ENCODE results near the gene CALHM1. TPM values are rescaled to one million over a fixed set of nuclear protein-coding genes. Genes with fewer than 3 reads are reported as not detected.
"Not testable (repeated sequence)": the region's sequence is repeated elsewhere in the genome, so short reads cannot be mapped to it uniquely, and the experiment has no call there.

Gene CALHM1
- total RNA-seq, 4 donors from 2014 or later = 0.85 TPM; not detected in 3

GRCh38 chr10:103491729-103492364 is 33.1 kb upstream of the CALHM1 start:
- TF ChIP-seq POLR2A (IDR thresholded peaks at IDR 0.05) (no peak), CTCF (IDR thresholded peaks at IDR 0.05) (no peak)
- Histone ChIP-seq H3K4me1 (peaks cover 0 to 10% (median 4%) of the 10 kb centered on the region in 4 donors), H3K36me3 (no peaks in the 10 kb centered on the region), H3K4me3 (no peak overlapping the region), H3K27ac (no peak overlapping the region), H3K9me3 (no peaks in the 10 kb centered on the region), H3K27me3 (peaks cover 0 to 17% of the 10 kb centered on the region in 2 donors)
- DNase-seq = no peak

GRCh38 chr10:103490986-103491314 is 32.2 kb upstream of the CALHM1 start:
- Histone ChIP-seq H3K27ac (no peak overlapping the region), H3K27me3 (peaks cover 0 to 17% of the 10 kb centered on the region in 2 donors), H3K9me3 (no peaks in the 10 kb centered on the region), H3K36me3 (no peaks in the 10 kb centered on the region), H3K4me1 (peaks cover 0 to 10% (median 4%) of the 10 kb centered on the region in 4 donors), H3K4me3 (no peak overlapping the region)
- TF ChIP-seq CTCF (IDR thresholded peaks at IDR 0.05) (no peak), POLR2A (IDR thresholded peaks at IDR 0.05) (no peak)
- DNase-seq = no peak

- no peak for DNase-seq
- no peaks in the 10 kb centered on the region for H3K4me1 ChIP-seq
- H3K27ac ChIP-seq = no peak overlapping the region
- no peak overlapping the region for H3K4me3 ChIP-seq
- TF ChIP-seq POLR2A (IDR thresholded peaks at IDR 0.05) = no peak
- TF ChIP-seq CTCF (IDR thresholded peaks at IDR 0.05) = no peak
- H3K9me3 ChIP-seq = no peaks in the 10 kb centered on the region
- no peaks in the 10 kb centered on the region for H3K27me3 ChIP-seq
- no peaks in the 10 kb centered on the region for H3K36me3 ChIP-seq
These were observed 28.7 kb upstream of the CALHM1 start for GRCh38 chr10:103487410-103487708.

GRCh38 chr10:103486635-103487409 is 28.1 kb upstream of the CALHM1 start:
- H3K36me3 ChIP-seq, DNase-seq, H3K27ac ChIP-seq, H3K27me3 ChIP-seq, H3K9me3 ChIP-seq, H3K4me3 ChIP-seq, H3K4me1 ChIP-seq: not testable (repeated sequence)

GRCh38 chr10:103481974-103482531 is 23.4 kb upstream of the CALHM1 start:
- H3K27ac ChIP-seq = no peak overlapping the region
- H3K4me3 ChIP-seq = no peak overlapping the region
- peak in 1 of 3 donors; percentile 38 for DNase-seq
- H3K9me3 ChIP-seq = no peaks in the 10 kb centered on the region
- H3K36me3 ChIP-seq = no peaks in the 10 kb centered on the region
- no peaks in the 10 kb centered on the region for H3K27me3 ChIP-seq
- no peaks in the 10 kb centered on the region for H3K4me1 ChIP-seq
- peak; percentile 50 to 81 (median 65) for TF ChIP-seq CTCF (IDR thresholded peaks at IDR 0.05)
- TF ChIP-seq POLR2A (IDR thresholded peaks at IDR 0.05) = no peak

GRCh38 chr10:103480521-103480920 is 21.8 kb upstream of the CALHM1 start:
- no peak for TF ChIP-seq CTCF (IDR thresholded peaks at IDR 0.05)
- TF ChIP-seq POLR2A (IDR thresholded peaks at IDR 0.05) = no peak
- no peaks in the 10 kb centered on the region for H3K27me3 ChIP-seq
- no peak overlapping the region for H3K4me3 ChIP-seq
- no peak for DNase-seq
- H3K9me3 ChIP-seq = no peaks in the 10 kb centered on the region
- no peaks in the 10 kb centered on the region for H3K4me1 ChIP-seq
- H3K36me3 ChIP-seq = no peaks in the 10 kb centered on the region
- H3K27ac ChIP-seq = no peak overlapping the region
